ENCODE data around the gene IL12B.

- no peak for TF ChIP-seq POLR2A (IDR thresholded peaks at IDR 0.05)
- no peak for TF ChIP-seq CTCF (IDR thresholded peaks at IDR 0.05)
These were observed 29.1 kb upstream of the IL12B start for GRCh38 chr5:159359408-159359807.

Measured in breast epithelium (tissue), 3 donors.